SH-SY5Y (cell line): ENCODE measurements around the gene CMSS1.

ENCODE experiments used
- GATA2 ChIP-seq: IDR thresholded peaks from 2 replicates; pipeline ENCODE4 v1.6.1; 2011; ENCODE audit warnings: mild to moderate bottlenecking, low read depth, low read length
- GATA3 ChIP-seq: IDR thresholded peaks from 2 replicates; pipeline ENCODE4 v1.6.1; 2011; ENCODE audit warnings: low read depth, mild to moderate bottlenecking, low read length, moderate library complexity

- TF ChIP-seq GATA2 (no peak), GATA3 (no peak)
Observed at GRCh38 chr3:99854756-99855298, 37.2 kb downstream of the CMSS1 start.
